Caki2 (cell line): Measurements from ENCODE around the gene MMUT. TPM values are rescaled to one million over a fixed set of nuclear protein-coding genes. Genes with fewer than 3 reads are reported as not detected.
"Not testable (repeated sequence)": the region's sequence is repeated elsewhere in the genome, so short reads cannot be mapped to it uniquely, and the experiment has no call there.

Experiments used
- DNase-seq: peaks from one replicate; pipeline ENCODE4 v3.0.0-alpha.2; 2015; ENCODE audit warnings: low read depth
- in situ Hi-C: cut with HindIII; loops from 2 replicates; pipeline ENCODE4 v1.10.0; 2016; ENCODE audit warnings: low sequenced_read_pairs, low pct_unique_long_range_greater_than_20kb, mixed read lengths
- total RNA-seq: library from RNA; depleted of rRNA; stranded (reverse); fragments of >200 nt; shearing (Covaris generic); gene quantifications from 2 replicates; pipeline ENCODE4 v1.2.3, GENCODE V29; 2014; ENCODE audit warnings: low replicate concordance; rRNA removed

Gene MMUT
- total RNA-seq, 1 experiment from 2014 or later: 18.8 TPM

- no peak for DNase-seq
- in situ Hi-C loops: no loop called here
These were observed 8.0 kb downstream of the MMUT start for GRCh38 chr6:49454787-49455709.

- in situ Hi-C loops: no loop called here
- DNase-seq: peak; percentile 2
These were observed 9.8 kb downstream of the MMUT start for GRCh38 chr6:49453221-49453620.

- in situ Hi-C loops: no loop called here
- DNase-seq: no peak
These were observed 32.2 kb downstream of the MMUT start for GRCh38 chr6:49430866-49431265.

- no peak for DNase-seq
- in situ Hi-C loops: no loop called here
These were observed 32.9 kb downstream of the MMUT start for GRCh38 chr6:49430187-49430586.

- peak; percentile 8 for DNase-seq
- in situ Hi-C loops: no loop called here
These were observed 39.2 kb downstream of the MMUT start for GRCh38 chr6:49423817-49424216.

- in situ Hi-C loops: no loop called here
- no peak for DNase-seq
These were observed 46.9 kb downstream of the MMUT start for GRCh38 chr6:49416195-49416594.

GRCh38 chr6:49415358-49415757 lies 47.7 kb downstream of the MMUT start:
- DNase-seq: no peak

GRCh38 chr6:49410564-49410963 lies 52.5 kb downstream of the MMUT start:
- in situ Hi-C loops: no loop called here
- no peak for DNase-seq

More at GRCh38 chr6:49415358-49415757, 47.7 kb downstream of the MMUT start:
- in situ Hi-C loops: no loop called here

GRCh38 chr6:49409951-49410542 lies 53.0 kb downstream of the MMUT start:
- in situ Hi-C loops: no loop called here
- peak; percentile 51 for DNase-seq

GRCh38 chr6:49406250-49406970 lies 56.6 kb downstream of the MMUT start:
- no peak for DNase-seq
- in situ Hi-C loops: no loop called here

GRCh38 chr6:49401063-49401462 lies 62.0 kb downstream of the MMUT start:
- no peak for DNase-seq
- in situ Hi-C loops: no loop called here

- in situ Hi-C loops, DNase-seq: not testable (repeated sequence)
These were observed 76.2 kb downstream of the MMUT start for GRCh38 chr6:49386667-49387508.

GRCh38 chr6:49384904-49385303 lies 78.1 kb downstream of the MMUT start:
- in situ Hi-C loops: no loop called here
- DNase-seq: no peak

Other genes starting within 250 kb of the MMUT start
- 9.8 and 14.4 TPM in 2 replicates for gene CENPQ, start 117 bp upstream of the MMUT start, total RNA-seq
- gene GLYATL3, start 36.7 kb upstream of the MMUT start, total RNA-seq: not detected in 2 replicates
- not detected in 2 replicates for gene C6orf141, start 87.4 kb upstream of the MMUT start, total RNA-seq
- not detected in 2 replicates for gene RHAG, start 173.6 kb upstream of the MMUT start, total RNA-seq